Upper lobe of left lung (tissue), 6 donors: ENCODE results near the gene KSR2. TPM values are rescaled to one million over a fixed set of nuclear protein-coding genes. Genes with fewer than 3 reads are reported as not detected.
A peak's percentile ranks its signal among the peaks of the same experiment; 100 is the strongest.

Experiments
- ATAC-seq, 2 donors: fragments of 200-7000 bp; cut with Tn5 transposase; one replicate each; pipeline ENCODE4 v1.9.1; 2022; ENCODE audit warnings: mild to moderate bottlenecking in 2 of 2, moderate library complexity in 2 of 2; ENCODE audit not compliant: low FRiP score in 2 of 2
- DNase-seq, 2 donors: peaks; one replicate each; pipeline ENCODE4 v3.0.0-alpha.2; 2019 to 2020
- H3K27ac ChIP-seq, 4 donors: fragments of 200-600 bp; sonication (generic); one replicate each; pipeline ENCODE4 v1.5.1; 2016 to 2019
- H3K27me3 ChIP-seq, 4 donors: fragments of 200-600 bp; sonication (generic); one replicate each; pipeline ENCODE4 v1.5.1; 2017 to 2019
- H3K36me3 ChIP-seq, 4 donors: fragments of 200-600 bp; sonication (generic); one replicate each; pipeline ENCODE4 v1.5.1; 2016 to 2019
- H3K4me1 ChIP-seq, 4 donors: fragments of 200-600 bp; sonication (generic); one replicate each; pipeline ENCODE4 v1.5.1; 2018 to 2019
- H3K4me3 ChIP-seq, 4 donors: fragments of 200-600 bp; sonication (generic); one replicate each; pipeline ENCODE4 v1.5.1; 2017 to 2019; ENCODE audit warnings: mild to moderate bottlenecking in 2 of 4, moderate library complexity in 1 of 4
- H3K9me3 ChIP-seq, 4 donors: fragments of 200-600 bp; sonication (generic); one replicate each; pipeline ENCODE4 v1.5.1; 2018 to 2019
- EP300 ChIP-seq, 4 donors: sonication (generic); formaldehyde crosslinking; IDR thresholded peaks; one replicate each; pipeline ENCODE4 v1.5.1; 2017; ENCODE audit warnings: antibody characterized with exemption in 4 of 4, control low read depth in 2 of 4
- POLR2A ChIP-seq, 4 donors: fragments of 450-650 bp; IDR thresholded peaks; one replicate each; pipeline ENCODE4 v1.5.1; 2016 to 2017; ENCODE audit warnings: antibody characterized with exemption in 4 of 4, mild to moderate bottlenecking in 2 of 4
- POLR2AphosphoS5 ChIP-seq, 2 donors: sonication (generic); formaldehyde crosslinking; IDR thresholded peaks; one replicate each; pipeline ENCODE4 v1.5.1; 2017; ENCODE audit warnings: antibody characterized with exemption in 2 of 2
- WGBS, 2 donors: methylation state at CpG; one replicate each; pipeline ENCODE4 v1.1.5; 2017 to 2018; 5-methylcytosine and 5-hydroxymethylcytosine counted together
- total RNA-seq, 6 donors: library from RNA; depleted of rRNA in 4 of 6; stranded (reverse); fragments of >200 nt in 4 of 6; gene quantifications; one replicate each; pipeline versions ENCODE4 v1.1.0 to v1.2.1, GENCODE V29; 2016 to 2021
- TF ChIP-seq, protein P1 (sequence below), 6 experiments: fragments of 450-650 bp in 4 of 6; fragments of 200-600 bp in 2 of 6; sonication (generic) in 2 of 6; IDR thresholded peaks; one replicate each; pipeline ENCODE4 v1.5.1; 2016 to 2019; ENCODE audit warnings: antibody characterized with exemption in 6 of 6
- donor health status: DM: no; HTN: no; CAD: no; lungs with moderate emphysema.
- donor health status: DM: no; HTN: yes; CAD: no; lungs with severe emphysema.

KSR2 gene
- total RNA-seq, 6 donors from 2014 or later = 0.30 to 3.2 (median 0.85) TPM

DNA sequence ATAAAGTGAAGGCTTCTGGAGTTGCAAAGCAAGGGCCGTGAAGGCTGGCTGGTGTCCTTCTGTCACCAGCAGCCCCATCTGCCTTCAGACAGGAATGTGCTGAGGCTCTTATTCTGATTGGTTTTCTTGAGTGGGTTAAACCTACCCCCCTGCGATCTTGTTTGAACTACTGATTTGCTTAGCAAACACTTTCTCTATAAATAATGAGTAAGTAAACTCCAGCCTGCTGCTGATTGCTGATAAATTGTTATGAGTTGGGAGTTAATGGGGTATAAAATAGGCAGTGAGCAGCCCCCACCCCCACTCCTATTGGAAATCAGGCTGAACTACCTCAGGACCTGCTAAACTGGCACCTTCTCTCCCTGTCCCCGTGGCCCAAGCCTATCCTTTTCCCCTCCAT, 461.2 kb downstream of the KSR2 start:
- peaks cover 0 to 16% (median 6%) of the 10 kb centered on the region in 4 donors for H3K4me1 ChIP-seq
- 29 to 44% methylated on average over 3 of the region's 3 CpGs for WGBS, 2 donors
- H3K4me3 ChIP-seq = no peak overlapping the region
- no peak for DNase-seq
- H3K27ac ChIP-seq = no peak overlapping the region
- H3K9me3 ChIP-seq = no peaks in the 10 kb centered on the region
- no peak for TF ChIP-seq POLR2AphosphoS5 (IDR thresholded peaks at IDR 0.05)
- TF ChIP-seq EP300 (IDR thresholded peaks at IDR 0.05) = no peak
- no peak for TF ChIP-seq POLR2A (IDR thresholded peaks at IDR 0.05)
- TF ChIP-seq, protein P1, sequence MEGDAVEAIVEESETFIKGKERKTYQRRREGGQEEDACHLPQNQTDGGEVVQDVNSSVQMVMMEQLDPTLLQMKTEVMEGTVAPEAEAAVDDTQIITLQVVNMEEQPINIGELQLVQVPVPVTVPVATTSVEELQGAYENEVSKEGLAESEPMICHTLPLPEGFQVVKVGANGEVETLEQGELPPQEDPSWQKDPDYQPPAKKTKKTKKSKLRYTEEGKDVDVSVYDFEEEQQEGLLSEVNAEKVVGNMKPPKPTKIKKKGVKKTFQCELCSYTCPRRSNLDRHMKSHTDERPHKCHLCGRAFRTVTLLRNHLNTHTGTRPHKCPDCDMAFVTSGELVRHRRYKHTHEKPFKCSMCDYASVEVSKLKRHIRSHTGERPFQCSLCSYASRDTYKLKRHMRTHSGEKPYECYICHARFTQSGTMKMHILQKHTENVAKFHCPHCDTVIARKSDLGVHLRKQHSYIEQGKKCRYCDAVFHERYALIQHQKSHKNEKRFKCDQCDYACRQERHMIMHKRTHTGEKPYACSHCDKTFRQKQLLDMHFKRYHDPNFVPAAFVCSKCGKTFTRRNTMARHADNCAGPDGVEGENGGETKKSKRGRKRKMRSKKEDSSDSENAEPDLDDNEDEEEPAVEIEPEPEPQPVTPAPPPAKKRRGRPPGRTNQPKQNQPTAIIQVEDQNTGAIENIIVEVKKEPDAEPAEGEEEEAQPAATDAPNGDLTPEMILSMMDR (IDR thresholded peaks at IDR 0.05) = no peak
- H3K36me3 ChIP-seq = no peaks in the 10 kb centered on the region
- H3K27me3 ChIP-seq = no peaks in the 10 kb centered on the region
- ATAC-seq = no peak

DNA sequence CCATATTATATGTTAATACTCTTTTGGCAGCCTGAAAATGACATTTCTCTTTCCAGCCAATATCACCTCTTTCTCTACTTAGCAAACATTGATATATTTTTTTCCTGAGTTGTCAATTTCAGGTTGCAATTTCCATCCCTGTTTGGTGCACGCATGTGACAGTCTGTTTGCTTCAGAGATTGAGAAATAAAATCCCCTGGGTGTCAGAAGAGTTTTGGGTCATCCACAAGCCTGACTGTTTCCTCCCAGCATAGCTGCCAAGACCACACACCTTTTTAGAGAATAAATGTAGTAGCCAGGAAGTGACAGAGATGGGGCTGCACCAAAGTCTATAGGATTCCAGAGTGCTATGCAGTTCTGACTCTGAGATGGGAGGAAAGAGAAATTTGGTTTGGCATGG, 462.5 kb downstream of the KSR2 start:
- Histone ChIP-seq H3K27me3 (no peaks in the 10 kb centered on the region), H3K36me3 (no peaks in the 10 kb centered on the region), H3K27ac (no peak overlapping the region), H3K4me1 (peaks cover 0 to 27% (median 14%) of the 10 kb centered on the region in 4 donors), H3K4me3 (no peak overlapping the region), H3K9me3 (no peaks in the 10 kb centered on the region)
- no peak for ATAC-seq
- 61 to 95% methylated on average over 1 of the region's 1 CpG for WGBS, 2 donors
- no peak for TF ChIP-seq EP300 (IDR thresholded peaks at IDR 0.05)
- no peak for TF ChIP-seq POLR2A (IDR thresholded peaks at IDR 0.05)
- no peak for TF ChIP-seq POLR2AphosphoS5 (IDR thresholded peaks at IDR 0.05)
- TF ChIP-seq, protein P1 (IDR thresholded peaks at IDR 0.05) = no peak
- no peak for DNase-seq

DNA sequence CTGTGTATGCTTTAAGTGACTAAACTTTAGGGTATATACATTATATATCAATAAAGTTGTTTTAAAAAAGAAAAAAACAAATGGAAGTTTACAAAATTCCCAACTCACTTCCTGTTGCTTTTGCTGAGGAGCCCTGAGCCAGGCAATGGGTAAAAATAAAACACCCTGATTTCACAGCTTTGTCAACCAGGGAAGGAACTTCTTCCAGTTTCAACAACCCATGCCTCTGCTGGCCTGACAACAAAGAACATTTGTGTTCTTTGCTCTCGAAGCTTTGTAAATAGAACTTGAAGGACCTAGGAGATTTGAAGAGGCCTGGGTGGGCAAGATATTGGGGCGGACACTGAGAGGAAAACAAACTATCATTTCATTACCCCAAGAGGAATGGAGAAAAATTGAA, 466.2 kb downstream of the KSR2 start:
- Histone ChIP-seq H3K9me3 (no peaks in the 10 kb centered on the region), H3K27ac (peak overlapping the region in 2 of 4 donors; percentile 30 to 44), H3K4me3 (no peak overlapping the region), H3K4me1 (peaks cover 0 to 30% (median 17%) of the 10 kb centered on the region in 4 donors), H3K27me3 (no peaks in the 10 kb centered on the region), H3K36me3 (no peaks in the 10 kb centered on the region)
- TF ChIP-seq EP300 (IDR thresholded peaks at IDR 0.05) (no peak), POLR2A (IDR thresholded peaks at IDR 0.05) (no peak), POLR2AphosphoS5 (IDR thresholded peaks at IDR 0.05) (no peak)
- TF ChIP-seq, protein P1 (IDR thresholded peaks at IDR 0.05) = no peak
- DNase-seq (no peak), ATAC-seq (no peak)
- 48 to 52% methylated on average over 2 of the region's 2 CpGs for WGBS, 2 donors

- Histone ChIP-seq H3K27me3 (no peaks in the 10 kb centered on the region), H3K27ac (peak overlapping the region in 2 of 4 donors; percentile 30 to 44), H3K36me3 (no peaks in the 10 kb centered on the region), H3K4me3 (no peak overlapping the region), H3K4me1 (peaks cover 0 to 28% (median 16%) of the 10 kb centered on the region in 4 donors), H3K9me3 (no peaks in the 10 kb centered on the region)
- 60 to 67% methylated on average over 4 of the region's 4 CpGs for WGBS, 2 donors
- TF ChIP-seq POLR2A (IDR thresholded peaks at IDR 0.05) = no peak
- TF ChIP-seq POLR2AphosphoS5 (IDR thresholded peaks at IDR 0.05) = no peak
- TF ChIP-seq, protein P1 (IDR thresholded peaks at IDR 0.05) = no peak
- TF ChIP-seq EP300 (IDR thresholded peaks at IDR 0.05) = no peak
- no peak for ATAC-seq
- no peak for DNase-seq
These were observed 466.6 kb downstream of the KSR2 start for GRCh38 chr12:117502233-117502632.
